Measurements from ENCODE around the gene G0S2.
A peak's percentile ranks its signal among the peaks of the same experiment; 100 is the strongest.

The G0S2 gene

DNA sequence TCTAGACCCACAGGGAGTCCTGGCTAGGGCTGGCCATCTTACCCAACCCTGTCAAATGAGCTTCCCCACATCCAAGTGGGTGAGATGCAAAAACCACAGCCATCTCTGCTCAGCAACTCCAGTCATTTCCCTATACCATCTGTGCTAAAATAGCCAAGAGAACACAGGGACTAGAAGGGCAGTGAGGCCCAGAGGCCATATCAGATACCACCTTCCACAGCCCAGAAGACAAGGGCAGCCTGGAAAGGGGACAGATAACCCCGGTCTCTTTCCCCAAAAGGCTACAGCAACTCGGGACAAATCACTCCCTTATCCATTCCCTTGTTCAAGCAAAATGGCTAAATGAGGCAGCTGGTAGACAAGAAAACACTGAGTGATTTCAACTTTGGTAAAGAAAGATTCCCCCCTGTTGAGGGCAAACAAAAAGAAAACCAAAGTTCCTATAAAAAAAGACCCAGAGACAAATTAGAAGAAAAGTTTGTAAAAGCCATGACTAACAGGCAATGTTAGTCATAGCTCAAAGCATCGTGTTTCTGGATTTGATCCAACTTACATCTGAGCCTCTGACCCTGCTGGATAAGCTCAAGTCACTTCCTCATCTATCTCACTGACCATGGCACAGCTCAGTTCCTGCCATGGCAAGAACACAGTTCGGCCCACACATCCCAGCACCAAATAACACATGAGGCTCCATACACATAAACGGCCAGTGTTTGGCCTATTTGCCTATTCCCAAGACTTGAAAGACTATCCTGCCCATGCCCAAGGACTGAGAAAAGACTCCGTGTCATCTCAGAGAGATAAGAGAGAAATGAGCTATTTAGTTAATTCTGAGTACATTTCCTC, 26.1 kb upstream of the G0S2 start:
- peak; percentile 90 for DNase-seq (ENCODE audit: low read depth, low spot score)

DNA sequence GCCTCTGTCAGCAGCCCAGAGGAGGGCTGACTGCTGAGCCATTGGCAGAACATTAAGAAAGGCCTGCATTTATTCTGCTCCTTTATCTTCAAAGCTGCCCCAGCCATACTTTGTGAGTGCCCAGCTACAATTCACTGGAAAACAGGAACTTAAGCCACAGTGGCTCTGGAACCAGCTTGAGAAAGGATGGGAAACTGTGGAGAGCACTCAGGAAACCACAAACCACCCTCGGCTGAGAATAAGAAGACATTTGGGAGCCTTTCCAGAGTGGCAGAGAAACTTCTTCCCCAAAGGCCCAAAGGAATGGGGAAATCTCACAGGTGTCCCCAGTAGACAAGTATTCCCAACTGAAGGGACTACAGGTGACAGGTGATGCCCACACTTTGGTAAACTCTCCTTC, 24.8 kb upstream of the G0S2 start:
- DNase-seq (ENCODE audit: low read depth, low spot score) = no peak

DNA sequence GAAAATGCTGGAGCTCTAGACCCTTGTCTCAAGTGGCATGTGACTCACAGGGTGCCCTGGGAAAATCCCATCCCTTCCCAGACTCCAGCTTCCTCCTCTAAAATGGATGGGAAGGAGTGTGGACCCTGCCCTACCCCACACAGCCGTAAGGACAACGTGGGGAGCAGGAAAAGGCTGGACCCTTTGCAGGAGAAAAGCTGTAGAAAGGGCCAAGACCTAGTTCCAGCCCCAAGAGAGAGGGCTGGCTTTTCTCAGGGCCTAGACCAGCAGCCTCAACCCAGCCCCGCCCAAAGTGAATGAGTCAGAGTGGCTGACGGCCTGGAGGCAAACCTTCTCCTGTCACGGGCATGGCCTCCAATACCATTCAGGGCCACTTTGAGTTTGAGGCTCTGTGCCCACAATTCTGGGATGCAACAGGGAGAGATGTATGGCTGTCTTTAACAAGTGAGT, 24.0 kb upstream of the G0S2 start:
- DNase-seq (ENCODE audit: low read depth, low spot score) = no peak

DNA sequence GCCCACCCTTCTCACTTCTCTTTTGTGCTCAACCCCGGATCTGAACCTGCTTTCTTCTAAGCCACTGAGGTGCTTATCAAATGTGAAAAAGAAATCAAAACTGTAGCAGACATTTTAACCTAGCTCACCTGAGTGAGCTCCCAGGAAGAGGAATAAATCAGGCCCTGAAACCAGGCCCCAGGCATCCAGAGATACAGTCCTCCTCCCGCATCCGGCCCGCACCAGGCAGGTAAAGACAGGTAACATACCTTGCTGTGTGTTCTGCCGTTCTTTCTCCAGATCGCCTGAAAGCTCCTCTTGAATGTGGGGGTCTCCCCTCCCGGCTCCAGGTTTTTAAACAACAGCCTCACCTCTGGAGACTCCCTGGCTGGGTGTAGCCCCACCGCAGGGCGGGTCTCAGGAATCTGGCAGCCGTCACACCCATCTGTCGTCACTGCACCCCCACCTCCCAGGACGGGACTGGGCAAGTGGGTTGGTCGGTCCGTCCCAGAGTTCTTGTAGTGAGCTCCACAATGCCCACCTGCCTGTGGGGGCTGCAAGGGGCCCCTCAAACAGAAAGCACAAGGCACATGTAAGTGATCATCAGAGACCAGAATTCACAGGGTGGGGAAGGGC, 23.0 kb upstream of the G0S2 start, which contains the start of gene LAMB3:
Gene LAMB3 (minus strand): TSS at position 305 of the 615 bp plus-strand sequence. CDS start 1,481 bp downstream, outside the sequence.
- DNase-seq (ENCODE audit: low read depth, low spot score) = no peak

DNA sequence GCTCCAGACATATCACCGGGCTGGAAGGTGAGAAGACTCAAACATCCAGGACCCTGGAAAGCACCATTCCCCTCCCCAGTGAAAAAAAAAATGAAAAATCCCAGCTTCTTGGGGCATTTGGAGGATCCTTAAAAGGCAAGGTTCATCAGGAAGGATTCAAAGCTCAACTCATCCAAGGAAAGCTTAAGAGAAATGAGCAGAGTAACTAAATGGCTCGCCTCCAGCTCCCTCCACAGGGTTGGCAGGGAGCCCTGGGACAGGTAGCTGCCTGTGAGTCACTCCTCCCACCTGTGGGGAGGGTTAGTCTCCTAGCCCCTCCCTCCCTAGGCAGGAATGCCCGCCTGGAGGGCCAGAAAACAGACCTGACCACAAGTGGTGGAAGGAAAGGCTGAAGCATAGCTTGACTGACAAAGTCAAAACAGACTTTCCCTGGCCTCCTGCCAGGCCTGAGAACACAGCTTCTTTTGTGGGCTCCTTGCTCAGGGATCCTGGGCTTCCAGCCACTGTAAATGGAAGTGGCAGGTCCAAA, 22.3 kb upstream of the G0S2 start:
- DNase-seq (ENCODE audit: low read depth, low spot score) = peak; percentile 76

DNA sequence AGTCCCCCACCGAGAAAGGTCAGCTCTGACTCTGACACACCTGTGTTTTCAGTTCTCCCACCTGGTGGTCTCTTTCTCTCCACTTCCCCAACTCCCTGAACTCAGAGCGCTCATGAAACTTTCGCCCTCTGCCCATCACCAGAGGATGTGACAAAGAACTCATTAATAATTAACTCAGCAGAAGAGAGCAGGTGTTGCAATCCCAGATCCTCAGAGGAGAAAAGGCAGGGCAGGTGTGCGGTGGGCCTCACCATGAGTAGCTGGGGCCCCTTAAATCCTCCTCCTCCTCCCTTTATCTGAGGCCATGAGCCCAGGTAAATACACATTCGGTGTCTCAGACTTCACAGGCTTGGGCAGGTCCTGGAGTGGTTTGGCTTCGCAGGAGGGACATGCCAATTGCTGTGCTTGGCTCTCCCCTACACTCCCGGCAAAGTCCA, 21.3 kb upstream of the G0S2 start:
- DNase-seq (ENCODE audit: low read depth, low spot score) = no peak

DNA sequence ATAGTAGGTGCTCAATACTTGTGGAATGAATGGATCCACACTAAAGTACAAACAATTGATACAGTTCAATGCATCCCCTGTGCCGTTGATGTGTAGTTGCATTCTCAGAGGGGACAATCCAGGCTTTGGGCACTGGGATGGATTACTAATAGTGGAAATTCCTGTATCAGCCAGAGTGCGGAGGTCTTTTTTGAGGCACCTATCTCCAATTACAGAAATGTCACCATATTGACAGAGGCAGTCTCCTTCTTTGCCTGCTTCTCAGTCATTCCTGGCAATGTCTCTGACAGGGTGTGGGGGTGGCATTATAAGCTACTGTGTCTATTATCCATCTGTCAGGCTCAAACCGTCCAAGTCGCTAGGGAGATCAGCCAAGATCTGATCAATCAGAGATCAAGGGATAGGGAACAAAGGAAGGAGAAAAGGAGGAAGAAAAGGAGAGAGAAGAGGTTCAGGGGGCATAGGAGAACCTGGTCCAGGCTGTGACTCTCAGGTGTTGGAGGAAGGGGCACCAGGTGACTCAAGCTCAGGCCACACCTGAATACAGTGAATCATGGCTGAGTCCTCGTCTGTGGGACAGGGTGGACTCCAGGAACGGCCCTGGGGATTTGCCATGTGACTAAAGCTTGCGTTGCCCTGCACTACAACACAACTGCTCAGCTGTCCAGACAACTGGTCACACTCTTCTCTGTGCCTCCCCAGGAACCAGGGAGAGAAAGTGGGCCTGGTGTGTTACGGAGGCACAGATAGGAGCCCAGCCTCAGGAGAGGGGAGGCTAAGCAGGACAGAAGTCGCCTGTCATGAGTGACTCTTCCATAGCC, 19.6 kb upstream of the G0S2 start:
- DNase-seq (ENCODE audit: low read depth, low spot score) = no peak

DNA sequence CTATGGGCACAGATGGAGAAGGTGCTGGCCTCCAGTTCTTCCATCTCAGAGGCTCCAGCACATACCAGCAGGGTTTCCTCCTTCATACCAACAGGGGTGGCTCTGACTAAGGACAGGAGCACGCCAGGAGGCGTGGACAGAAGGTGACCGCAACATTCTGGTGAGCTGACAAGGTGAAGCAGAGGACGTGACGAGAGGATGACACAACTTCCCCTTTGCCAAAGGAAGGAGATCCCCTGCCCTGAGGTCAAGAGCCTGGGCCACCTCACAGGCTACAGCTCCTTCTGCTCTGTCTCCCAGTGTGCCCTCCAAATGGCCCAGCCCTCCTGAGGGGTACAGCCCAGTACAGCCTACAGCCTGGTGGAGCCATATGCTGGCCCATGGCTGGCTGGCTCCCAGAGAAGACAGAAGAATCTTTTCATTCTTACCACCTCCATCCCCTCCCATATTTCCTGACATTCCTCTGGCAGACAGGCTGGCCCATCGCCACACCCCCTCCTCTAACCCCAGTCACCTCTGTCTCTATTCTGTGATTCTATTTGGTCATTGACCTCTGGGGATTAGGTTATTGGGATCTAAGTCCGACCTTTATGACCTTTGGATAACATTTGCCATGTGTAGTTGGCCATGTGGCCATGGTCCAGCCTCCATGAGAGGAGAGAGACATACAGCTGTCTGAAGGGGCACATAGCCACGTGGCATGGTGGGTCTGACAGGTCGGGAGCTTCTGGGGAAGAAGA, 17.9 kb upstream of the G0S2 start:
- no peak for DNase-seq (ENCODE audit: low read depth, low spot score)

DNA sequence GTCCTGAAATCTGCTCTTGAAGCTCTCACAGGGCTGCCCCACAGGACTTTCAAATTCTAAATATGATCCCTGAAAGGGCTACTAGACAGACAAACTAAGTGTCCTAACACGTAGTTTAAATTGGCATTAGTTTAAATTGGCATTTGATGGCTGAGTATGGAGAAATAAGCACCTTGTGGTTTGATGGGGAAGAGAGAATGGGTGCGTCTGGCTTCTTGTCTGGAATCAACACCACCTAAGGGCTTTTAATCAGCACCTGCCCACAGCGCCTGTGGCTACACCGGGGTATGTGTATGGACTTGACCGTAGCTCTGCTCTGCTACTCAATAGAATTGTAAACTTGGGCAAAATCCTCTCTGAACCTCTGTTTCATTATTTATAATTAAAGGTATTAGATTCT, 17.3 kb upstream of the G0S2 start:
- DNase-seq (ENCODE audit: low read depth, low spot score) = no peak

DNA sequence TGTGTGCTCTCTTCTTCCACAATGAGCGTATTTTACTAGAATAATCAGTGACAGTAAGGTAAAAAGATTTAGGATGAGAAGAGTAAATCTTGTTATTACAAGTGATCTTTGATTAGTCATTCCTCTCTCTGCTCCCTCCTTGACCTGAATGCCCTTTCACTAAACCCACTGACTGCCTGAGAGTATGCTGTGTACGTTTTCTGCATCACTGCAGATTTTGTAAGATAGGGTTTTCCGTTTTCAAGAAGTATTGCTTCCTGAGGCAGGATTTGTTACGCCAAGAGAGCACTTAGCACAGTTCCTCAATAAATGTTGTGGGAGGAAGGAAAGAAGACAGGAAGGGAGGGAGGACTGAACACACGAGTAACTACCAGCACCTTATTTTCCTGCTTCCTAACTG, 15.3 kb upstream of the G0S2 start:
- no peak for DNase-seq (ENCODE audit: low read depth, low spot score)

DNA sequence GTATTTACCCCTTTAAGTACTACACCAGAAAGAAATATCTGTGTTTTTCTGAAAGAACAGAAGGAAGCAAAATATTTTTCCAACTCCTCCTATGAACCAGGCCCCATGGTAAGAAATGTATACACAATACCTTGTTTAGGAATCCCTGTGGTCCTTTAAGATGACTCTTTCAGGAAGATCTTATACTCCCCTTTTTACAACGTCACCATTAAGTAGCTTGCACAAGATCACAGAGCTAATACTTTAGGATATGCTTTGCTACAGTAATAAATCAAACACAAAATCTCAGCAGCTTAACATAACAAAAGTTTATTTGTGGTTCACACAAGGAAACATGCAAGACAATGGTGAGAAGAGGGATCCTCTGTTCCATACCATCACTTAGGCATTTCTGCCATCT, 14.1 kb upstream of the G0S2 start:
- DNase-seq (ENCODE audit: low read depth, low spot score) = no peak

DNA sequence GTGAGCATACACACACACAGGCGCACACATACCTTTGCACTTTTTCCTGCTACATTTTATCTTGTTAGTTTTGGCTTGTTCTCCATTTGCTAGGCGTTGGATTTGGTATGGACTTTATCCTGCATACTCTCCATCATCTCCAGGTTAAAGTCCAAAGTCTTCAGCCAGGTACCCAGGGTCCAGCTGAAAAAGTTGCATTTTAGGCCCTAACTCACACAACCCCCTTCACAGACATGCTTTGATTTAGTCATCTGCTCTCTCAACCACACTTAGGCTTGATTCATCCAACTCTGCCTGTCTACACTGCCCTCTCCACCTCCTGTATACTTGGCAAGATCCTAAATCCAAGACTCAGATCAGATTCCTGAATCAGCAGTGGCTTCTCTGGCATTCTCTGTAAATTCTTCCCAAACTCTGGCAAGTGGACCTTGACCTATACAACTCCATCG, 12.3 kb upstream of the G0S2 start:
- DNase-seq (ENCODE audit: low read depth, low spot score) = no peak

DNA sequence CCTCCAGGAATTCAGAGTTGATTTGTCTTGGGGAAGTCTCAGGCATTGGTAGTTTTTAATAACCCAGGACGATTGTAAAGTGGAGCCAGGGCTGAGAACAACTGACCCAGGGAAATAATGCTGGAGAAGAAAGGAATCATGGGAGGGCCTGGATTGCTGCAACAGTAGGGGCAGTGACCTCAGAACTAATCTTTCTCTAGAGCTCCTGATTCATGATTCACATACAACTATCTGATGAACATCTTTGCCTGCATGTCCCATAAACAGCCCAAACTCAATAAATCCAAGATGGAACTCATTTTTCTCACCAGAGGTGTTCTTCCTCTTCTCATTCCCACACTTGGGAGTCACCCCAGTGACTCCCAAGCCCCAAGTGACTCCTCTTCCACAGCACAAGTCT, 8.1 kb upstream of the G0S2 start:
- DNase-seq (ENCODE audit: low read depth, low spot score) = no peak

DNA sequence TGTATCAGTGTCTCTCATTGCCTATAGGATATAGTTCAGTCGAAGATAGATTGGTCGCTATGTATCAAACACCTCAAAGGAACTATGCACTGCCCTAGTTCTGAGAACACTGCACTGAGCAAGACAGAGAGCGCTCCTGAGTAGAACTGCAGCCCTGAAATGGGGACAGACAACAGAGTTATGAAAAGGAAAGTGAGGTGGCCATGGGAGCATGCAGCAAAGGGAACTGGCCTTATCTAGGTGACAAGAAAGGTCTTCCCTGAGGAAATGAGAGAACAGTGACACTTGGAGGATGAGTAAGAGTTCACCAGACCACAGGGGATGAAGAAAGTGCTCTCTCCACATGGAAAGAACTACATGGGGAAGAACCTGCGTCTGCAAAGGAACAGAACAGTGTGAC, 7.5 kb upstream of the G0S2 start:
- no peak for DNase-seq (ENCODE audit: low read depth, low spot score)

DNA sequence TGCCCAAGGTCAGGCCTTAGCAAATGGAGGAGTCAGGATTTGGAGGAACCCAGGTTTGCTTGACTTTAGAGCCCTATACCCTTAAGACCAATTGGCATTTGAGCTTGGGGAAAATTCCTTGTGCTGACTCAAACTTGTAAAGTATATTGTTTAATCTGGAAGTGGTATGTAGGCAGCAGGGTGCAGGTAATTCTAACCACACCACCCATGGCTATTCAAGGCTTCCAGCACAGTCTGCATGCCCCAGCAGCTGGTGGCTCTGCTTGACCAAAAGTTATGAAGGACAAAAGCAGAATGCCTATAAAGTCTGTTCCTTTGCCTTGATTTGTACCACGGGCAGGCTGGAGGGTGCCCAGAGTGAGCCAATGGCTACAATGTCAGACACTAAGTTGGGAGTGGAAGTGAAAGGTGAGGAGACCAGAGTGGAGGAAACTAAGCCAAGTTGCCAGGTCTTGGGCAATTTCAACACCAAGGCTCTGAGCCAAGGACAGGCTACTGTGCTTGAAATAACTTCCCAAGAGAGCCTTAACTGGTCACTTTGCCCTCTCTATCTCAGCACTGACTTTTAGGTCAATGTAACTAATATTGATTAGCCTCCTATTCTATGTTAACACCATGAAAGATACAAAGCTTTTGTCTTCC, 4.7 kb upstream of the G0S2 start:
- DNase-seq (ENCODE audit: low read depth, low spot score) = no peak

DNA sequence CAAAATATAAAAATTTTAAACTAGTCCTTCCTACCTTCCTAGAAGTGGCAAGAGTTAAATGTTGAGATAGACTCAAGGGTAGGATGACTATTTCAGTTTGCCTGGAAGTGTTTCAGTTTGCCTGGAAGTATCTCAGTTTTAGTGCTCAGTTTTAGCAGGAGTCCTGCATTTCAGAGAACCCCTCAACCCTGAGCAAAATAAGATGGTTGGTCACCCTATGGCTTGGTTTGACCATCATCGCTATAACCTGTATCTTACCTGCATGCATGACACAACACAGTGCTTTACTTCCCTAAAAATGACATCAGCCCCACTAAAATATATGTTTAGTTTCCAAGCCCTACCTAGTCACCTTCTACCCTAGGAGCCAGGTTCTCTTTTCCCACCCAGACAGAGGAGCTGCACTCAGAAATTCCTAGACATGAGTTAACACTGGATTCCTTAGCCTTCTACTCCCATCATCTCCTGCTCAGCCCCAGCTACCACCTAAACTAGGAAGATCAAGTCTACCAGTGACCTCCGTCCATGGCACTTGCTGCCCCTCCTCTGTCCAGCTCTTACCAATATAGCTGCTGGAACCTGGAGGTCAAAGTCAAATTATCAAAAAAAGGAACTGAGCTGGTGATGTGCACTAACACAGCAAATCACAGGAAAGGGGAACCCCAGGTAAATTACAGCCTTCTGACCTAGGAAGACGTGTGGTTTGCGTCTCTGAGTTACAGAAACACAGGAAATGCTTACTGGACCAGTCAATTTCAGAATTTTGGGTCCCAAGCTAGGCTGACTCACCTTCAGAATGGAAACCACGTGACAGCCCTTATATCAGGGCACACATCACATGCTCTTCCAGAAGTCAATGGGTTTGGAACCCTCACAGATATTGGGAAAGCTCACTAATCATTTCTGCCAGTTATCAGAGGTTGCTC, 2.2 kb upstream of the G0S2 start:
- DNase-seq (ENCODE audit: low read depth, low spot score) = no peak

DNA sequence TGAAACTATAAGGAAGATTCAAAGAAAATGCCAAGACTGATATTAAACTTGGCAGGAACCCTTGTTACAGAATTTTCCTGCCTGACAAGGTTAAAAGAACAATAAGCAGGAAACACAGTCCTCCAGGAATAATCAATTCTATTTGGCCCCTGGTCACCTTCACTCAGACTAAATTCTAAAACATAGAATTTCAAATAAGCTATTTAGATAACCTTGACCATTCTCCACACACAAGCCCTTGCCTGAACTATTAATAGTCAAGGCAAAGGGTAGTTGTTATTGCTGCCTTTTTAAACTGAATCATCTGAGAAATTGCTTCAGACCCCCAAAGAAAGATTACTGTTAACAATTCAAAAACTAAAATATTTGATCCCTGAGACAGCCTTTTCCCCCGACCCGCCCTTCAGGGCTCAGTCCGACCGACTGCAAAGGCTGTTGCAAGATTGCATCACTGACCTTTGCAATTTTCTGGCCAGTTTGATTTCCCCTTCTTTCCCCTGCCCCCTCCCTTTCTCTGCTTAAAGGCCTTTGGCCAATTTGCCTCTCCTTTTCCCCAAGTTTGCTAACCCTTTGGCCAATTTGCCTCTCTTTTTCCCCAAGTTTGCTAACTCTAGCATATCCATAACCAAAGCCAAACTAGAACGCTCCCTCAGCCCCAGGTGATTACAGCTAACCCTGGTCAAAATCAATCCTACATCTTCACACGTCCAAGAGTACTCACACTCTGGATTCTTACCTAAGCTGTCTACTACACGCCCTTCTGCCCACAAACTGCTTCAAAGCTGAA, 1.4 kb upstream of the G0S2 start:
- no peak for DNase-seq (ENCODE audit: low read depth, low spot score)

DNA sequence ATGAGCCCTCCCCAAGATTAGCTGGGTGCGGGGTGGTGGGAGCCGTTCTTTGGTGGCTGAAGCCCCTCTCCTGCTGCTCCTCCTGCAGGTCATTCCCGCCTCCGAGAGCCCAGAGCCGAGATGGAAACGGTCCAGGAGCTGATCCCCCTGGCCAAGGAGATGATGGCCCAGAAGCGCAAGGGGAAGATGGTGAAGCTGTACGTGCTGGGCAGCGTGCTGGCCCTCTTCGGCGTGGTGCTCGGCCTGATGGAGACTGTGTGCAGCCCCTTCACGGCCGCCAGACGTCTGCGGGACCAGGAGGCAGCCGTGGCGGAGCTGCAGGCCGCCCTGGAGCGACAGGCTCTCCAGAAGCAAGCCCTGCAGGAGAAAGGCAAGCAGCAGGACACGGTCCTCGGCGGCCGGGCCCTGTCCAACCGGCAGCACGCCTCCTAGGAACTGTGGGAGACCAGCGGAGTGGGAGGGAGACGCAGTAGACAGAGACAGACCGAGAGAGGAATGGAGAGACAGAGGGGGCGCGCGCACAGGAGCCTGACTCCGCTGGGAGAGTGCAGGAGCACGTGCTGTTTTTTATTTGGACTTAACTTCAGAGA, 448 bp downstream of the G0S2 start:
- no peak for DNase-seq (ENCODE audit: low read depth, low spot score)
